ENCODE data around the gene DISC1. TPM values are rescaled to one million over a fixed set of nuclear protein-coding genes. Genes with fewer than 3 reads are reported as not detected.

DISC1 gene
- total RNA-seq, 1 donor from 2014 or later: 12.3 TPM

DNA sequence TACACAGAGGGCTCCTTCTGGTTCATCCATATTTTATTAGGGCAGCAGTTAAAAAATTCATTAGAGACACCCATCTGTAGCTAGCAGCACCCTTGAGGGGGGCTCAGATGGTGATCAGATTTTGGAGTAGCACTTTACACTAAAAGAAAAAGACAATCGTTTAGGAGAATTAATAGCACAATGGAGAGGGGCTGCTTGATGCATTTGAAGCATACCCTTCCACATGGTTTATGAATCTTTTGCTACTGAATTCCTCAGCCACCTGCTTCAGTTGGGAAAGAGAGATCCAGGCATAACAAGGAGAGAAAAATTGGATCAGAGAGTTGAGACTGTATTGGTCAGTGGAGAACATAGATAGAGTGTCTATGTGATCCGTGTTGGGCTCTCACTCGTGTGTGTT is 54.4 kb downstream of the DISC1 start:
- H3K4me1 ChIP-seq: peaks cover 6% of the 10 kb centered on the region
- H3K36me3 ChIP-seq: no peaks in the 10 kb centered on the region
- no peak overlapping the region for H3K4me3 ChIP-seq
- no peaks in the 10 kb centered on the region for H3K9me3 ChIP-seq
- intact Hi-C loops (cut with DNase I): no loop called here
- no peak overlapping the region for H3K27ac ChIP-seq
- no peak for TF ChIP-seq POLR2A (IDR thresholded peaks at IDR 0.05)
- TF ChIP-seq, protein P1, sequence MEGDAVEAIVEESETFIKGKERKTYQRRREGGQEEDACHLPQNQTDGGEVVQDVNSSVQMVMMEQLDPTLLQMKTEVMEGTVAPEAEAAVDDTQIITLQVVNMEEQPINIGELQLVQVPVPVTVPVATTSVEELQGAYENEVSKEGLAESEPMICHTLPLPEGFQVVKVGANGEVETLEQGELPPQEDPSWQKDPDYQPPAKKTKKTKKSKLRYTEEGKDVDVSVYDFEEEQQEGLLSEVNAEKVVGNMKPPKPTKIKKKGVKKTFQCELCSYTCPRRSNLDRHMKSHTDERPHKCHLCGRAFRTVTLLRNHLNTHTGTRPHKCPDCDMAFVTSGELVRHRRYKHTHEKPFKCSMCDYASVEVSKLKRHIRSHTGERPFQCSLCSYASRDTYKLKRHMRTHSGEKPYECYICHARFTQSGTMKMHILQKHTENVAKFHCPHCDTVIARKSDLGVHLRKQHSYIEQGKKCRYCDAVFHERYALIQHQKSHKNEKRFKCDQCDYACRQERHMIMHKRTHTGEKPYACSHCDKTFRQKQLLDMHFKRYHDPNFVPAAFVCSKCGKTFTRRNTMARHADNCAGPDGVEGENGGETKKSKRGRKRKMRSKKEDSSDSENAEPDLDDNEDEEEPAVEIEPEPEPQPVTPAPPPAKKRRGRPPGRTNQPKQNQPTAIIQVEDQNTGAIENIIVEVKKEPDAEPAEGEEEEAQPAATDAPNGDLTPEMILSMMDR (IDR thresholded peaks at IDR 0.05): no peak
- TF ChIP-seq POLR2AphosphoS5 (IDR thresholded peaks at IDR 0.05; ENCODE audit: insufficient read depth in 1 of 2, low read depth in 1 of 2): no peak
- no peaks in the 10 kb centered on the region for H3K27me3 ChIP-seq
- DNase-seq (ENCODE audit: extremely low spot score in 2 of 2): no peak

DNA sequence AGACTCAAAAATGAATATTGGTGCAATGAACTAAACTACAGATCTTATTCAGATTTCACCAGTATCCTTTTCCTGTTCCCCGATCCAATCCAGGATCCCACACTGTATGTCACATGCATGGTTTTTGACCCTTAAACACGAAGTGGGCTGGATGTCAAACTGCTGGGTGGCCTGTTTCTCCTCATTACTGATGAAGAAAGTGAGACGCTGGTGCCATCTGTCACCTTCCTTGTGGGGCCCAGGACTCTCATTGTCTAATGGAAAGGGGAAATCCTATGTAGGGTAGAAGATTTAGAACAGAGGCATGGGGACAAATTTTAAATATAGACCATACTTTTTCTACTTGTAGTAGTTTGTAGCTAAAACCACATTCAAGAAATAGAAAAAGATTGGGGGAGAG is 56.2 kb downstream of the DISC1 start:
- Histone ChIP-seq H3K4me1 (peaks cover 6% of the 10 kb centered on the region), H3K27ac (no peak overlapping the region), H3K36me3 (no peaks in the 10 kb centered on the region), H3K4me3 (no peak overlapping the region), H3K9me3 (no peaks in the 10 kb centered on the region), H3K27me3 (no peaks in the 10 kb centered on the region)
- DNase-seq (ENCODE audit: extremely low spot score in 2 of 2): no peak
- TF ChIP-seq POLR2A (IDR thresholded peaks at IDR 0.05) (no peak), POLR2AphosphoS5 (IDR thresholded peaks at IDR 0.05; ENCODE audit: insufficient read depth in 1 of 2, low read depth in 1 of 2) (no peak)
- TF ChIP-seq, protein P1 (IDR thresholded peaks at IDR 0.05): no peak
- intact Hi-C loops (cut with DNase I): no loop called here

DNA sequence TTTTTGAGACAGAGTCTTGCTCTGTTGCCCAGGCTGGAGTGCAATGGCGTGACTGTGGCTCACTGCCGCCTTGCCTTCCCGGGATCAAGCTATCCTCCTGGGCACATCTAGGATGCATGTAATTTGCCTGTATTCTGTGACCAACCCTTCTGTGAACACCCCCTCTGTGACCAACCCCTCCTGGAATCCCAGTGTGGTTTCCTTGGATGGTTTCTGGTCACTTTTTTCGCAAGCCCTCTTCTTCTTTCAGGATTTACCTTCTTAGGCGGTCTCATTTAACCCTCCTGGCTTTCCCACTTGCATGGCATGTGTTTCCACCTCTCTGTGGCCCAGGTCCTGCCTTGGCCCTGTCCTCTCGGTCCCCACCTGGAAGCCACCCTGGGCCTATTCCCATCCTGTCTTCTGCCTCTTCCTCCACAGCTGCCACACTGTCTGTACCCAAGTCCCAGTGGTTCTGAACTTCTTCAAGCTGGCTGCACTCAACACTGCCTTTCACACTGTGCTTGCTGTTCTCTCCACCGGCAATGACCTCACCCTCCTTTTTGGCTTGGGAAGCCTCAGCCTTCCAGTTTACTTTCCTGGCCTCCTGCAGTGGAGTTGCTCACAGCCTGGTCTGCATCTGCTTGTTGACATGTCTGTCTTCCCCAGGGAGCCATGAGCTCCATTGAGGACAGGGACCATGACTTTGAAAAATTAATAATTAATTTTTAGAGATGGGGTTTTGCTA is 57.0 kb downstream of the DISC1 start:
- Histone ChIP-seq H3K27ac (no peak overlapping the region), H3K4me1 (peaks cover 6% of the 10 kb centered on the region), H3K4me3 (no peak overlapping the region), H3K9me3 (no peaks in the 10 kb centered on the region), H3K27me3 (no peaks in the 10 kb centered on the region), H3K36me3 (no peaks in the 10 kb centered on the region)
- TF ChIP-seq, protein P1 (IDR thresholded peaks at IDR 0.05): no peak
- TF ChIP-seq POLR2AphosphoS5 (IDR thresholded peaks at IDR 0.05; ENCODE audit: insufficient read depth in 1 of 2, low read depth in 1 of 2) (no peak), POLR2A (IDR thresholded peaks at IDR 0.05) (no peak)
- intact Hi-C loops (cut with DNase I): no loop called here
- DNase-seq (ENCODE audit: extremely low spot score in 2 of 2): no peak

DNA sequence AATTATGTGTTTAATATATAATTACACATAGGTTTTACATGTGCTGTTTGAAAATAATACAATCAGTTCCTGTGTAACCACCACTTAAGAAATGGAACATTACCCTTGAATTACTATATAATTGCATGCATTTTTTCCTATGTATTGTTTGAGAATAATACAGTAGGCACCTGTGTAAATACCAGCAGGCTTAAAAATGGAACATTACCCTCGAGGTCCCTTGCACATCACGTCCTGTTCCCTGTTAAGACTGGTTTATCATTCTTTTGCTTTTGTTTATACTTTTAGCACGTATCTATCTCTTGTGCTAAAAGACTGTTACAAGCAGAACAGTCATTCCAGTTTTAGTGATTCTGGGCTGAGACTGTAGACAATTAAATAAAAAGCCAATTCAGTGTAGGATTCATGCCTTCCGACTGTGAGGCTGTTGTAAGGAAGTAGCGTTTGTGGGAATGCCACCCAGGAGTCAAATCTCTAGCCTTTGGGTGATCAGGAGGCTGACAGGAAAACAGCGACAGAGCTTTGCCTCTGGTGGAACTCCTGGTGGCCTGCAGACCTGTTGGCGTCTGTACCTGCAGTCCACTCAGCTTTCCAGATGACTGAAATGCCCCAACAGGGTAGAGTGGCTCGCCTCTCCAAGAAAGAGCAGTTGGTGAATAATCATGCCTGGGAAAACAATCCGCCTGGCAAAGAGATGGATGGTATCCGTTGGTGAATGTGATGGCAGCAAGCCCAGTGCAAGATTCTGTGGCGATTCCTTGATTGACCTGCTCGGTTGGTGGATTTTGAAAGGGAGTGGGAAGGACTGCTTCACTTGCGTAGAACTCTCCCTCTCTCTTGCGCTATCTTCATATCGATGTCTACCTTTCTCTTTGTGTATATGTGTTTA is 58.0 kb downstream of the DISC1 start:
- TF ChIP-seq POLR2AphosphoS5 (IDR thresholded peaks at IDR 0.05; ENCODE audit: insufficient read depth in 1 of 2, low read depth in 1 of 2) (no peak), POLR2A (IDR thresholded peaks at IDR 0.05) (no peak)
- TF ChIP-seq, protein P1 (IDR thresholded peaks at IDR 0.05): no peak
- no peak overlapping the region for H3K27ac ChIP-seq
- H3K36me3 ChIP-seq: no peaks in the 10 kb centered on the region
- H3K27me3 ChIP-seq: no peaks in the 10 kb centered on the region
- H3K4me1 ChIP-seq: peaks cover 6% of the 10 kb centered on the region
- intact Hi-C loops (cut with DNase I): no loop called here
- no peak overlapping the region for H3K4me3 ChIP-seq
- H3K9me3 ChIP-seq: no peaks in the 10 kb centered on the region
- DNase-seq (ENCODE audit: extremely low spot score in 2 of 2): no peak

Measured in vagina (tissue), 2 donors.